A549 (cell line): ENCODE data around the gene ITPRID2. TPM values are rescaled to one million over a fixed set of nuclear protein-coding genes. Genes with fewer than 3 reads are reported as not detected.

Source experiments
- ATAC-seq, 2 experiments: fragments of 200-7000 bp in 1 of 2; fragments of >200 bp in 1 of 2; cut with Nextera tagmentation in 1 of 2; cut with Tn5 transposase in 1 of 2; 3 replicates each; pipeline versions ENCODE4 v1.8.0 to v1.9.1; 2018 to 2020; ENCODE audit warnings: mild to moderate bottlenecking in 1 of 2, moderate library complexity in 1 of 2
- CTCF ChIA-PET: fragments of 300-600 bp; sonication (Branson Sonifier 250); formaldehyde crosslinking; extraction: SDS; loops from one replicate; lab custom pipeline; 2021; ENCODE audit warnings: antibody characterized with exemption, inconsistent platforms; lab: Yijun Ruan, JAX
- POLR2A ChIA-PET: fragments of 350-600 bp; formaldehyde crosslinking; extraction: SDS; loops from one replicate; lab custom pipeline; 2021; ENCODE audit warnings: antibody characterized with exemption, inconsistent platforms; lab: Yijun Ruan, JAX
- DNase-seq, 2 experiments: peaks; one replicate each; pipeline versions ENCODE4 v3.0.0 to v3.0.0-alpha.2; 2011 to 2016; ENCODE audit warnings: low read depth in 1 of 2, low spot score in 1 of 2
- FAIRE-seq: peaks from 2 replicates; lab custom pipeline; 2011; peaks lifted over from hg19 to GRCh38; lab: Jason Lieb, UNC
- H3K27ac ChIP-seq, 2 experiments: fragments of >200 bp; sonication (Bioruptor Twin); formaldehyde crosslinking; 3 replicates each; pipeline ENCODE4 v1.5.1; 2016 to 2017
- H3K4me1 ChIP-seq: fragments of >200 bp; sonication (Bioruptor Twin); formaldehyde crosslinking; 3 replicates; pipeline ENCODE4 v1.6.1; 2016
- H3K4me2 ChIP-seq: fragments of >200 bp; sonication (Bioruptor Twin); formaldehyde crosslinking; 3 replicates; pipeline ENCODE4 v1.6.1; 2016
- H3K4me3 ChIP-seq: fragments of >200 bp; sonication (Bioruptor Twin); formaldehyde crosslinking; 3 replicates; pipeline ENCODE4 v1.5.1; 2016
- H3K9me3 ChIP-seq: fragments of >200 bp; sonication (Bioruptor Twin); formaldehyde crosslinking; 3 replicates; pipeline ENCODE4 v1.6.1; 2016
- BHLHE40 ChIP-seq: IDR thresholded peaks from 2 replicates; pipeline ENCODE4 v1.6.1; 2012; ENCODE audit warnings: low read depth, low read length, inconsistent platforms
- CBX8 ChIP-seq: fragments of 200-600 bp; sonication (generic); IDR thresholded peaks from 2 replicates; pipeline ENCODE4 v1.6.1; 2016
- CEBPB ChIP-seq, 2 experiments: fragments of >200 bp in 1 of 2; sonication (Bioruptor Twin) in 1 of 2; formaldehyde crosslinking in 1 of 2; IDR thresholded peaks; 2 replicates each; pipeline ENCODE4 v1.6.1; 2012 to 2016
- CTCF ChIP-seq: fragments of >200 bp; sonication (Bioruptor Twin); formaldehyde crosslinking; IDR thresholded peaks from 3 replicates; pipeline ENCODE4 v1.5.1; 2016
- ELK1 ChIP-seq: fragments of 150-350 bp; IDR thresholded peaks from 2 replicates; pipeline ENCODE4 v1.6.1; 2014; ENCODE audit warnings: low read depth, mild to moderate bottlenecking, low read length
- ESRRA ChIP-seq: fragments of 150-350 bp; IDR thresholded peaks from 2 replicates; pipeline ENCODE4 v1.6.1; 2014; ENCODE audit warnings: mild to moderate bottlenecking, low read length, borderline replicate concordance
- JUNB ChIP-seq: fragments of >200 bp; sonication (Bioruptor Twin); formaldehyde crosslinking; IDR thresholded peaks from 2 replicates; pipeline ENCODE4 v1.6.1; 2016
- MAFK ChIP-seq: fragments of 450-650 bp; IDR thresholded peaks from 2 replicates; pipeline ENCODE4 v1.6.1; 2014; ENCODE audit not compliant: partially characterized antibody
- POLR2A ChIP-seq: IDR thresholded peaks from 2 replicates; pipeline ENCODE4 v1.6.1; 2012; ENCODE audit warnings: mild to moderate bottlenecking, low read length
- RARB ChIP-seq: fragments of 250-450 bp; sonication (Bioruptor Pico); IDR thresholded peaks from 2 replicates; pipeline ENCODE4 v1.8.0; 2021; ENCODE audit warnings: mild to moderate bottlenecking, moderate library complexity
- REST ChIP-seq: fragments of 200-600 bp; sonication (generic); IDR thresholded peaks from 2 replicates; pipeline ENCODE4 v1.6.1; 2016; ENCODE audit warnings: antibody characterized with exemption, mild to moderate bottlenecking, moderate library complexity
- RFX5 ChIP-seq: fragments of 450-650 bp; IDR thresholded peaks from 2 replicates; pipeline ENCODE4 v1.7.1; 2014; ENCODE audit warnings: antibody characterized with exemption, mild to moderate bottlenecking, moderate library complexity
- RNF2 ChIP-seq: fragments of 200-600 bp; sonication (generic); IDR thresholded peaks from 2 replicates; pipeline ENCODE4 v1.6.1; 2016; ENCODE audit warnings: low read depth, mild to moderate bottlenecking, antibody characterized with exemption, moderate library complexity, borderline replicate concordance
- SMC3 ChIP-seq: fragments of >200 bp; sonication (Bioruptor Twin); formaldehyde crosslinking; IDR thresholded peaks from 3 replicates; pipeline ENCODE4 v1.6.1; 2018; ENCODE audit warnings: inconsistent platforms
- ZFP36 ChIP-seq: fragments of 450-650 bp; IDR thresholded peaks from 2 replicates; pipeline ENCODE4 v1.6.1; 2014; ENCODE audit warnings: borderline replicate concordance; ENCODE audit not compliant: partially characterized antibody
- ZNF302 ChIP-seq: fragments of 250-450 bp; sonication (Bioruptor Pico); IDR thresholded peaks from 2 replicates; pipeline ENCODE4 v1.9.0; 2021; ENCODE audit warnings: inconsistent platforms, mild to moderate bottlenecking, moderate library complexity
- WGBS: methylation state at CpG from one replicate; pipeline ENCODE4 v1.1.6; 2017; ENCODE audit errors: missing lambda C conversion rate; 5-methylcytosine and 5-hydroxymethylcytosine counted together
- polyA plus RNA-seq, 4 experiments: library from polyadenylated mRNA; depleted of rRNA in 3 of 4; stranded (reverse); fragments of >200 nt; fragmentation: RNase III in 1 of 4; extraction: RNeasy Plus Mini Kit Qiagen cat#74134 plus additional on column Dnase treatment in 1 of 4; gene quantifications; 2 replicates in 3 of 4; 3 replicates in 1 of 4; pipeline ENCODE4 v1.2.3, GENCODE V29; 2011 to 2017
- TF ChIP-seq, protein P1 (sequence below): fragments of 250-450 bp; sonication (Bioruptor Pico); IDR thresholded peaks from 2 replicates; pipeline ENCODE4 v1.5.0; 2021; ENCODE audit warnings: mild to moderate bottlenecking, moderate library complexity, borderline replicate concordance
- TF ChIP-seq, protein P2 (sequence below): IDR thresholded peaks from 2 replicates; pipeline ENCODE4 v1.6.1; 2012
- TF ChIP-seq, protein P3 (sequence below): fragments of >200 bp; sonication (Bioruptor Twin); formaldehyde crosslinking; IDR thresholded peaks from 2 replicates; pipeline ENCODE4 v1.6.1; 2016

The ITPRID2 gene
- polyA plus RNA-seq, 2 of the 4 experiments (the other 2 are of a cell fraction), result 43.3 to 94.3 TPM

- no peak for TF ChIP-seq CTCF
These were observed 44.4 kb upstream of the ITPRID2 start (continued) for GRCh38 chr2:181847198-181847556.

DNA sequence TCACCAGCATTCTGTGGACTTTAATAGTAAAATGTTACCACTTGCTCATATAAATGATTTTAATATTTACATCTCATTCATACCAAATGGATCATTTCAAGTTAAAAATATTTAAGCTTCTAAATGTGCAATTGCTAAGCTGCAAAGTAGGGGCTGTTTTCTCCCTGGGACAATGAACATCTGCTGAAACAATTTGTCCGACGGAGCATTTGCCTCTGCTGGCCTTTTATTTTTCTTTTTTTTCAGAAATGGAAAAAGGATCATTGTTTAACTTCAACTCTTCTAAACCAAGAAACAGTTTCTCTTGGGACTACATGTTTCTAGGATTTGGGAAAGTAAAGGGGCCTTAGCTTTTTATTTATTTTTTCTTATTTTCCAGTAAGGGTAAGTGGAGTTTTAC is 43.8 kb upstream of the ITPRID2 start:
- Histone ChIP-seq H3K27ac (no peak overlapping the region), H3K4me1 (no peaks in the 10 kb centered on the region), H3K4me2 (no peak overlapping the region)
- CTCF ChIA-PET, result no interaction called here
- no peak for ATAC-seq
- no peak for TF ChIP-seq RNF2
- TF ChIP-seq ELK1, result no peak
- TF ChIP-seq JUNB, result no peak
- TF ChIP-seq, protein P1, sequence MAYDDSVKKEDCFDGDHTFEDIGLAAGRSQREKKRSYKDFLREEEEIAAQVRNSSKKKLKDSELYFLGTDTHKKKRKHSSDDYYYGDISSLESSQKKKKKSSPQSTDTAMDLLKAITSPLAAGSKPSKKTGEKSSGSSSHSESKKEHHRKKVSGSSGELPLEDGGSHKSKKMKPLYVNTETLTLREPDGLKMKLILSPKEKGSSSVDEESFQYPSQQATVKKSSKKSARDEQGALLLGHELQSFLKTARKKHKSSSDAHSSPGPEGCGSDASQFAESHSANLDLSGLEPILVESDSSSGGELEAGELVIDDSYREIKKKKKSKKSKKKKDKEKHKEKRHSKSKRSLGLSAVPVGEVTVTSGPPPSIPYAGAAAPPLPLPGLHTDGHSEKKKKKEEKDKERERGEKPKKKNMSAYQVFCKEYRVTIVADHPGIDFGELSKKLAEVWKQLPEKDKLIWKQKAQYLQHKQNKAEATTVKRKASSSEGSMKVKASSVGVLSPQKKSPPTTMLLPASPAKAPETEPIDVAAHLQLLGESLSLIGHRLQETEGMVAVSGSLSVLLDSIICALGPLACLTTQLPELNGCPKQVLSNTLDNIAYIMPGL (CRISPR knock-in tag), result no peak
- no peak for TF ChIP-seq RARB (CRISPR knock-in tag)
- TF ChIP-seq REST, result no peak
- TF ChIP-seq, protein P2, sequence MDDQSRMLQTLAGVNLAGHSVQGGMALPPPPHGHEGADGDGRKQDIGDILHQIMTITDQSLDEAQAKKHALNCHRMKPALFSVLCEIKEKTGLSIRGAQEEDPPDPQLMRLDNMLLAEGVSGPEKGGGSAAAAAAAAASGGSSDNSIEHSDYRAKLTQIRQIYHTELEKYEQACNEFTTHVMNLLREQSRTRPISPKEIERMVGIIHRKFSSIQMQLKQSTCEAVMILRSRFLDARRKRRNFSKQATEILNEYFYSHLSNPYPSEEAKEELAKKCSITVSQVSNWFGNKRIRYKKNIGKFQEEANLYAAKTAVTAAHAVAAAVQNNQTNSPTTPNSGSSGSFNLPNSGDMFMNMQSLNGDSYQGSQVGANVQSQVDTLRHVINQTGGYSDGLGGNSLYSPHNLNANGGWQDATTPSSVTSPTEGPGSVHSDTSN, result no peak
- TF ChIP-seq POLR2A, result no peak
- TF ChIP-seq ZFP36, result no peak
- no peak for TF ChIP-seq SMC3
- no peak for TF ChIP-seq ZNF302
- TF ChIP-seq CEBPB (IDR thresholded peaks at IDR 0.05), result no peak
- no peak for TF ChIP-seq CTCF
- TF ChIP-seq, protein P3, sequence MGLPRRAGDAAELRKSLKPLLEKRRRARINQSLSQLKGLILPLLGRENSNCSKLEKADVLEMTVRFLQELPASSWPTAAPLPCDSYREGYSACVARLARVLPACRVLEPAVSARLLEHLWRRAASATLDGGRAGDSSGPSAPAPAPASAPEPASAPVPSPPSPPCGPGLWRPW, result no peak
- no peak for TF ChIP-seq CBX8
- TF ChIP-seq MAFK, result no peak
- no peak for TF ChIP-seq ESRRA
- no peak for TF ChIP-seq RFX5
- no peak for TF ChIP-seq BHLHE40
- TF ChIP-seq, all 56 proteins: peak for 0
- POLR2A ChIA-PET, result no interaction called here
- no peak for DNase-seq
- no peak for FAIRE-seq
- H3K4me3 ChIP-seq, result no peak overlapping the region
- no peaks in the 10 kb centered on the region for H3K9me3 ChIP-seq
- 94% methylated on average over 2 of the region's 2 CpGs for WGBS
